HepG2 (cell line): ENCODE measurements around the gene ARHGAP23. TPM values are rescaled to one million over a fixed set of nuclear protein-coding genes. Genes with fewer than 3 reads are reported as not detected.
A peak's percentile ranks its signal among the peaks of the same experiment; 100 is the strongest.

ENCODE experiments used
- ATAC-seq: fragments of 200-7000 bp; cut with Tn5 transposase; 3 replicates; pipeline ENCODE4 v1.9.1; 2020; ENCODE audit warnings: mild to moderate bottlenecking, moderate library complexity
- BruUV-seq: library from RNA; stranded (reverse); fragments of 400-500 nt; replicated peaks from 2 replicates; lab custom pipeline; 2021; lab: Mats Ljungman, UMichigan
- CTCF ChIA-PET: fragments of 300-600 bp; formaldehyde crosslinking; extraction: SDS; loops from one replicate; lab custom pipeline; 2021; ENCODE audit warnings: low total read pairs, inconsistent platforms, low intra/inter-chr PET ratio; lab: Yijun Ruan, JAX
- POLR2A ChIA-PET: fragments of 350-600 bp; sonication (Branson Sonifier 250); formaldehyde crosslinking; loops from one replicate; lab custom pipeline; 2020; ENCODE audit warnings: antibody characterized with exemption, inconsistent platforms; lab: Yijun Ruan, JAX
- DNase-seq: peaks from one replicate; pipeline ENCODE4 v3.0.0-alpha.2; 2015; ENCODE audit warnings: low spot score
- FAIRE-seq: peaks from 3 replicates; lab custom pipeline; 2011; peaks lifted over from hg19 to GRCh38; lab: Jason Lieb, UNC
- H2AFZ ChIP-seq: one replicate; pipeline ENCODE4 v1.6.1; 2011; ENCODE audit warnings: low read length, inconsistent platforms
- H3K27ac ChIP-seq: fragments of 300-600 bp; 3 replicates; pipeline ENCODE4 v1.8.0; 2011; ENCODE audit warnings: mixed run types, mild to moderate bottlenecking, mixed read lengths, low read length, inconsistent platforms; ENCODE audit not compliant: insufficient read depth; ENCODE audit errors: extremely low read length
- H3K27me3 ChIP-seq, 2 experiments: fragments of 200-600 bp in 1 of 2; 2 replicates in 1 of 2; 3 replicates in 1 of 2; pipeline versions ENCODE4 v1.6.0 to v1.8.0; 2011; ENCODE audit warnings: low read length in 2 of 2, mild to moderate bottlenecking in 2 of 2, moderate library complexity in 2 of 2, inconsistent platforms in 1 of 2; ENCODE audit not compliant: insufficient read depth in 2 of 2, control insufficient read depth in 1 of 2
- H3K36me3 ChIP-seq, 2 experiments: fragments of 200-600 bp in 1 of 2; replicated peaks in 1 of 2; 2 replicates in 1 of 2; 3 replicates in 1 of 2; pipeline versions ENCODE4 v1.5.1 to v1.8.0; 2011; ENCODE audit warnings: low read length in 2 of 2, inconsistent platforms in 1 of 2; ENCODE audit not compliant: insufficient read depth in 2 of 2, control insufficient read depth in 1 of 2
- H3K4me1 ChIP-seq: 2 replicates; pipeline ENCODE4 v1.5.1; 2012; ENCODE audit warnings: low read length, inconsistent platforms; ENCODE audit not compliant: insufficient read depth
- H3K4me2 ChIP-seq: 2 replicates; pipeline ENCODE4 v1.6.0; 2011; ENCODE audit warnings: low read depth, low read length, inconsistent platforms
- H3K4me3 ChIP-seq, 3 experiments: fragments of 200-600 bp in 1 of 3; sonication (generic), shearing (Covaris generic) in 1 of 3; replicated peaks in 1 of 3; 2 replicates each; pipeline ENCODE4 v1.5.1; 2011 to 2016; ENCODE audit warnings: low read length in 3 of 3, inconsistent platforms in 2 of 3, low read depth in 2 of 3, mild to moderate bottlenecking in 2 of 3, control low read depth in 1 of 3, mixed read lengths in 1 of 3; ENCODE audit not compliant: insufficient read depth in 1 of 3
- H3K79me2 ChIP-seq: one replicate; pipeline ENCODE4 v1.6.1; 2011; ENCODE audit warnings: low read length, inconsistent platforms; ENCODE audit not compliant: insufficient read depth
- H3K9ac ChIP-seq: 2 replicates; pipeline ENCODE4 v1.6.0; 2011; ENCODE audit warnings: mild to moderate bottlenecking, low read depth, low read length, inconsistent platforms; ENCODE audit not compliant: insufficient read depth
- H3K9me3 ChIP-seq: 2 replicates; pipeline ENCODE4 v1.5.1; 2012; ENCODE audit warnings: mild to moderate bottlenecking, low read length
- H4K20me1 ChIP-seq: 2 replicates; pipeline ENCODE4 v1.6.0; 2011; ENCODE audit warnings: inconsistent platforms, mild to moderate bottlenecking, low read length, moderate library complexity; ENCODE audit not compliant: insufficient read depth
- AGO2 ChIP-seq: fragments of 200-400 bp; formaldehyde crosslinking; optimal IDR thresholded peaks from 2 replicates; pipeline ENCODE3; 2017; ENCODE audit warnings: mild to moderate bottlenecking, low read depth, low read length, moderate library complexity
- CBFB ChIP-seq: sonication (generic); formaldehyde crosslinking; IDR thresholded peaks from 2 replicates; pipeline ENCODE4 v1.4.0; 2020; ENCODE audit warnings: missing genetic modification reagents
- CBX1 ChIP-seq: IDR thresholded peaks from one replicate; pipeline ENCODE4 v1.6.1; 2016; ENCODE audit warnings: antibody characterized with exemption, low read depth
- JDP2 ChIP-seq: sonication (generic); formaldehyde crosslinking; IDR thresholded peaks from 2 replicates; pipeline ENCODE4 v1.8.1; 2022; ENCODE audit warnings: missing genetic modification reagents, borderline replicate concordance
- JUNB ChIP-seq: sonication (generic); formaldehyde crosslinking; IDR thresholded peaks from 2 replicates; pipeline ENCODE4 v1.8.0; 2022; ENCODE audit warnings: missing genetic modification reagents, mild to moderate bottlenecking, borderline replicate concordance
- MBD4 ChIP-seq: IDR thresholded peaks from 2 replicates; pipeline ENCODE4 v1.6.1; 2012; ENCODE audit warnings: low read length, inconsistent platforms, borderline replicate concordance
- POLR2A ChIP-seq, 2 experiments: IDR thresholded peaks; 2 replicates each; pipeline ENCODE4 v1.6.1; 2011; ENCODE audit warnings: low read depth in 2 of 2, low read length in 2 of 2, mild to moderate bottlenecking in 1 of 2, moderate library complexity in 1 of 2; ENCODE audit not compliant: insufficient read depth in 1 of 2
- TRIM24 ChIP-seq: sonication (generic); formaldehyde crosslinking; IDR thresholded peaks from 2 replicates; pipeline ENCODE4 v1.8.0; 2022; ENCODE audit warnings: mild to moderate bottlenecking, missing genetic modification reagents
- ZNF263 ChIP-seq: sonication (generic); formaldehyde crosslinking; IDR thresholded peaks from 2 replicates; pipeline ENCODE4 v1.4.0; 2020; ENCODE audit warnings: missing genetic modification reagents
- ZNF530 ChIP-seq: sonication (generic); formaldehyde crosslinking; IDR thresholded peaks from 2 replicates; pipeline ENCODE4 v1.5.0; 2020; ENCODE audit warnings: low read depth, mild to moderate bottlenecking, missing genetic modification reagents
- ZNF619 ChIP-seq: sonication (generic); formaldehyde crosslinking; IDR thresholded peaks from 2 replicates; pipeline ENCODE4 v1.4.0; 2020; ENCODE audit warnings: mild to moderate bottlenecking, missing genetic modification reagents
- ZNF879 ChIP-seq: sonication (generic); formaldehyde crosslinking; IDR thresholded peaks from 2 replicates; pipeline ENCODE4 v1.8.1; 2023; ENCODE audit warnings: missing genetic modification reagents
- WGBS: methylation state at CpG from one replicate; pipeline ENCODE4 v1.1.6; 2017; ENCODE audit warnings: low lambda C conversion rate; 5-methylcytosine and 5-hydroxymethylcytosine counted together
- in situ Hi-C: cut with HindIII; loops from 2 replicates; pipeline ENCODE4 v1.10.0; 2017; ENCODE audit warnings: low pct_unique_long_range_greater_than_20kb; ENCODE audit not compliant: extremely low pct_ligation_motif_present
- intact Hi-C: fragments of 100-400 bp; cut with micrococcal nuclease; formaldehyde crosslinking; loops from one replicate; pipeline ENCODE4 v1.10.0; 2022; ENCODE audit not compliant: unreplicated experiment
- polyA plus RNA-seq, 8 experiments: library from polyadenylated mRNA; depleted of rRNA in 3 of 8; stranded (reverse) in 7 of 8; unstranded in 1 of 8; fragments of >200 nt; fragmentation: Illumina TruSeq in 4 of 8; extraction: Trizol in 4 of 8; gene quantifications; 2 replicates each; pipeline versions ENCODE4 v1.2.1 to v1.2.3, GENCODE V29; 2011 to 2016; ENCODE audit warnings: low read depth in 4 of 8, missing spikeins in 1 of 8, mixed read lengths in 1 of 8; ENCODE audit not compliant: insufficient read depth in 1 of 8
- total RNA-seq, 5 experiments: library from RNA; depleted of rRNA; stranded (reverse); fragments of >200 nt; fragmentation: Illumina TruSeq; extraction: Trizol; gene quantifications; 2 replicates each; pipeline ENCODE4 v1.2.3, GENCODE V29; 2016; ENCODE audit warnings: low read depth in 1 of 5
- TF ChIP-seq, protein P1 (sequence below): sonication (generic); formaldehyde crosslinking; IDR thresholded peaks from 2 replicates; pipeline ENCODE4 v1.5.0; 2020; ENCODE audit warnings: missing genetic modification reagents
- TF ChIP-seq, protein P2 (sequence below): sonication (generic); formaldehyde crosslinking; IDR thresholded peaks from 2 replicates; pipeline ENCODE4 v1.8.1; 2023; ENCODE audit warnings: missing genetic modification reagents, inconsistent platforms, borderline replicate concordance

Gene ARHGAP23
- total and polyA plus RNA-seq, 2 of the 13 experiments (the other 11 are each of a cell fraction or from before 2014, with no cell fraction given) = 0.03 TPM; not detected in 1

DNA sequence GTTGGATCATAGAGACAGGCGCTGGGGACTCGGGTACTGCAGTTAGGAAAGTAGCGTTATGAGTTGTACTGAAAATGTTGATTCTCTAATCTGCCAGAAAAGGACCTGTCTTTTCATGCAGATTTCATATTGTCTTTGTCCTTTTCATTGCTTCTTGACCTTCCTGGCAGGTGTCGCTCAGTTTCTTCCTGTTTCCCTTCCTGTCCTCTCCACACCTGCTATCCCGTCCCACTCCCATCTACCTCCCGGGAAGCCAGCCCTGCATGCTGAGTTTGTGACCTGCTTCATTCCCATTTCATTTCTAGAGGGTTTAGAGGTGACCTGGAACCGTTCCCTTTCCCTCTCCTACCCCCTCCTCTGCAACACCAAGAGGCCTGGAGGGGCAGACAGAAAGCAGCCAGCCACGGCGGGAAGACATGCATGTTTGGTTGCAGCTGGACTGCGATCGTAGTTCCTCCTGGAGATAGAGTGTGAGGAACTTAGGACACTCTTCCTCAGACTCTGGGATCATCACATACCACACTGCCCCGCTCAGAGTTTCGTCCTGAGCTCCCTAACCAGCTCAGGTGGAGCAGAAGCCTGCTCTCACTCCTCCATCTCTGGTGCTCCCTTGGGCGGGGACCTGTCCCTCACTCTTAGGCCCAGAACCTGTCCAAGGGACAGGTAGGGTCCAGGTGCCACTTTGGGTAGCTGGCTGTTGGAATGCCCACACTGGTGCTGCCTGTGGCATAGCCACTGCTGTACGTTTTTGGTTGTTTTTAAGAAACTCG, 23.9 kb upstream of the ARHGAP23 start:
- no TSS peak for BruUV-seq
- Histone ChIP-seq H4K20me1 (no peaks in the 10 kb centered on the region), H3K36me3 (peaks cover 13 to 27% of the 10 kb centered on the region in 2 experiments; a peak in 4 of 5 replicates), H3K27me3 (no peaks in the 10 kb centered on the region; a peak in 1 of 5 replicates), H3K79me2 (no peaks in the 10 kb centered on the region), H3K27ac (no peak overlapping the region), H3K4me3 (no peak overlapping the region), H2AFZ (no peak overlapping the region), H3K9ac (no peak overlapping the region), H3K4me2 (no peak overlapping the region), H3K9me3 (no peaks in the 10 kb centered on the region), H3K4me1 (no peaks in the 10 kb centered on the region)
- POLR2A ChIA-PET = interaction anchor here (0.9 to 1.8 kb wide), 2 partner anchors 10 kb away, joined by 4 to 5 read pairs; no protein-coding TSS in a partner anchor
- in situ Hi-C loops = no loop called here
- intact Hi-C loops = no loop called here
- WGBS = 93% methylated on average over 16 of the region's 16 CpGs
- DNase-seq (no peak), FAIRE-seq (no peak), ATAC-seq (no peak; the same call in 2 of the 3 replicates)
- CTCF ChIA-PET = no interaction called here
- TF ChIP-seq ZNF263 (CRISPR knock-in tag) (peak; percentile 64; the same call in 1 of the 2 replicates), ZNF879 (CRISPR knock-in tag) (no peak), TRIM24 (CRISPR knock-in tag) (no peak), AGO2 (peak; percentile 48), CBX1 (no peak), CBFB (no peak)

DNA sequence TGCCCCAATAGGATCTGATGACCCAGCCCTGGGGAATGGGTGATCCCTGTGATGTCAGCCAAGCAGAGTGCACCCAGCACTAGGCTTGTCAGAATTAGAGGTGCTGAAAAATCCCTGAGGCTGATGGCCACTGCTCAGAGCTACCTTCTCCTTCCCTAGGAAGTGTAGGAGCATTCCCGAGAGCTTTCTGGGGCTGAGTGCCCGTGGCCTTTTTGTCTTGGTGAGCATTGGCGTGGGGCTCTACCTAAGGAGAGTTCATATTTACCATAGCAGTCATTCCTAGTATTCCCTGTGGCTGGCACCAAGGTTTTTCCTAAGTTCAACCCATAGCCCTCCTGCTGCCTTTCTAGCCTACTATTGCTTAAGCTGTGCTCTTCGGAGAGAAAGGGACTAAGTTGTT, 22.6 kb upstream of the ARHGAP23 start:
- DNase-seq (no peak), ATAC-seq (no peak), FAIRE-seq (no peak)
- no peaks in the 10 kb centered on the region for H3K4me1 ChIP-seq
- no peaks in the 10 kb centered on the region for H3K79me2 ChIP-seq
- H3K4me3 ChIP-seq = no peak overlapping the region
- no peaks in the 10 kb centered on the region for H4K20me1 ChIP-seq
- H3K9me3 ChIP-seq = no peaks in the 10 kb centered on the region
- no TSS peak for BruUV-seq
- peaks cover 4 to 14% of the 10 kb centered on the region in 2 experiments; a peak in 4 of 5 replicates for H3K36me3 ChIP-seq
- H3K27me3 ChIP-seq = peaks cover 0 to 4% of the 10 kb centered on the region in 2 experiments; a peak in 1 of 5 replicates
- in situ Hi-C loops = no loop called here
- POLR2A ChIA-PET = interaction anchor here (1.6 to 1.8 kb wide), 2 partner anchors 9 to 54 kb away, joined by 3 to 4 read pairs; partner anchors contain the start of gene SOCS7
- no peak overlapping the region for H3K27ac ChIP-seq
- H3K9ac ChIP-seq = no peak overlapping the region
- no peak overlapping the region for H2AFZ ChIP-seq
- CTCF ChIA-PET = no interaction called here
- H3K4me2 ChIP-seq = no peak overlapping the region
- 88% methylated on average over 2 of the region's 4 CpGs for WGBS
- intact Hi-C loops = no loop called here
- TF ChIP-seq ZNF619 (CRISPR knock-in tag) = no peak
- no peak for TF ChIP-seq POLR2A (IDR thresholded peaks at IDR 0.05; ENCODE audit: insufficient read depth in 1 of 2, low read depth in 2 of 2, low read length in 2 of 2)
- no peak for TF ChIP-seq ZNF530 (CRISPR knock-in tag)
- TF ChIP-seq JDP2 = no peak
- no peak for TF ChIP-seq MBD4
- TF ChIP-seq, protein P1, sequence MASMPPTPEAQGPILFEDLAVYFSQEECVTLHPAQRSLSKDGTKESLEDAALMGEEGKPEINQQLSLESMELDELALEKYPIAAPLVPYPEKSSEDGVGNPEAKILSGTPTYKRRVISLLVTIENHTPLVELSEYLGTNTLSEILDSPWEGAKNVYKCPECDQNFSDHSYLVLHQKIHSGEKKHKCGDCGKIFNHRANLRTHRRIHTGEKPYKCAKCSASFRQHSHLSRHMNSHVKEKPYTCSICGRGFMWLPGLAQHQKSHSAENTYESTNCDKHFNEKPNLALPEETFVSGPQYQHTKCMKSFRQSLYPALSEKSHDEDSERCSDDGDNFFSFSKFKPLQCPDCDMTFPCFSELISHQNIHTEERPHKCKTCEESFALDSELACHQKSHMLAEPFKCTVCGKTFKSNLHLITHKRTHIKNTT = no peak
- TF ChIP-seq, protein P2, sequence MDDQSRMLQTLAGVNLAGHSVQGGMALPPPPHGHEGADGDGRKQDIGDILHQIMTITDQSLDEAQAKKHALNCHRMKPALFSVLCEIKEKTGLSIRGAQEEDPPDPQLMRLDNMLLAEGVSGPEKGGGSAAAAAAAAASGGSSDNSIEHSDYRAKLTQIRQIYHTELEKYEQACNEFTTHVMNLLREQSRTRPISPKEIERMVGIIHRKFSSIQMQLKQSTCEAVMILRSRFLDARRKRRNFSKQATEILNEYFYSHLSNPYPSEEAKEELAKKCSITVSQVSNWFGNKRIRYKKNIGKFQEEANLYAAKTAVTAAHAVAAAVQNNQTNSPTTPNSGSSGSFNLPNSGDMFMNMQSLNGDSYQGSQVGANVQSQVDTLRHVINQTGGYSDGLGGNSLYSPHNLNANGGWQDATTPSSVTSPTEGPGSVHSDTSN (CRISPR knock-in tag) = no peak
- no peak for TF ChIP-seq JUNB (CRISPR knock-in tag)
